ENCODE data around the gene TNNC2.
A peak's percentile ranks its signal among the peaks of the same experiment; 100 is the strongest.

TNNC2 gene

DNA sequence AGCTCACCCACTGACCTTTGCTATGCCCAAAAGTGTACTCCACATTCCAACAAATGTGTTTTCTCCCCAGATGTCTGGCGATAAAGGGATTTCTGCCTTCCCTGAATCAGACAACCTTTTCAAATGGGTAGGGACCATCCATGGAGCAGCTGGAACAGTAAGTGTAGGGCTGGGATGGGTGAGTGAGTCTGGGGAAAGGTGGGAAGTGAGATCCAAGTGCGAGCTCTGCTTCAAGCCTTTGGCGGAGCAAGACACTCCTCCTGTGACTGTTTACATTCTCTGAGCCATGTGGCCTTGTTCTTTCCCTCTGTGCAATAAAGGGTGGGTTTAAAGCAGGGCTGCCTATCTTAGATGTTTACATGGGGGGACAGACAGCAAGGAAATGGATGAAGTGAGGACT is 12.8 kb downstream of the TNNC2 start:
- no peak for DNase-seq (ENCODE audit: low spot score)
- Histone ChIP-seq H3K4me3 (no peak overlapping the region), H3K27ac (no peak overlapping the region)
- TF ChIP-seq, protein P1, sequence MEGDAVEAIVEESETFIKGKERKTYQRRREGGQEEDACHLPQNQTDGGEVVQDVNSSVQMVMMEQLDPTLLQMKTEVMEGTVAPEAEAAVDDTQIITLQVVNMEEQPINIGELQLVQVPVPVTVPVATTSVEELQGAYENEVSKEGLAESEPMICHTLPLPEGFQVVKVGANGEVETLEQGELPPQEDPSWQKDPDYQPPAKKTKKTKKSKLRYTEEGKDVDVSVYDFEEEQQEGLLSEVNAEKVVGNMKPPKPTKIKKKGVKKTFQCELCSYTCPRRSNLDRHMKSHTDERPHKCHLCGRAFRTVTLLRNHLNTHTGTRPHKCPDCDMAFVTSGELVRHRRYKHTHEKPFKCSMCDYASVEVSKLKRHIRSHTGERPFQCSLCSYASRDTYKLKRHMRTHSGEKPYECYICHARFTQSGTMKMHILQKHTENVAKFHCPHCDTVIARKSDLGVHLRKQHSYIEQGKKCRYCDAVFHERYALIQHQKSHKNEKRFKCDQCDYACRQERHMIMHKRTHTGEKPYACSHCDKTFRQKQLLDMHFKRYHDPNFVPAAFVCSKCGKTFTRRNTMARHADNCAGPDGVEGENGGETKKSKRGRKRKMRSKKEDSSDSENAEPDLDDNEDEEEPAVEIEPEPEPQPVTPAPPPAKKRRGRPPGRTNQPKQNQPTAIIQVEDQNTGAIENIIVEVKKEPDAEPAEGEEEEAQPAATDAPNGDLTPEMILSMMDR (IDR thresholded peaks at IDR 0.05), result no peak

DNA sequence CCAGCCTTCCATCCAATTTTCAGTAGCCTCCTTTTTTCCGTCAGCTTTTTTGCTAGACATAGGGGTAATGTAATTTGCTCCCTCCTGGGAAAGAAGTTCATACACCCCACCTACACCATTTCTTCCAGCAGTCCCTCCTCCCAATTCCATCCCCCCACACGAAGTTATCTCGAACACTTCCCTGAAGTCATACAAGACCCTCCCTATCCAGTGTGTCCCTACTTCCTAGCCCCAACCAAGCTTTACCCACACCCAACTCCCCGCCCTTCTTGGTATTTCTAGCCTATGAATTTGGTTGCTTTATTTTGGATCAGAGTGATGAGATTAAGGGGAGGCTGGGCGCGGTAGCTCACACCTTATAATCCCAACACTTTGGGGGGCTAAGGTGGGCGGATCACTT is 13.6 kb downstream of the TNNC2 start:
- Histone ChIP-seq H3K27ac (no peak overlapping the region), H3K4me3 (no peak overlapping the region)
- DNase-seq (ENCODE audit: low spot score), result no peak
- TF ChIP-seq, protein P1 (IDR thresholded peaks at IDR 0.05), result no peak

DNA sequence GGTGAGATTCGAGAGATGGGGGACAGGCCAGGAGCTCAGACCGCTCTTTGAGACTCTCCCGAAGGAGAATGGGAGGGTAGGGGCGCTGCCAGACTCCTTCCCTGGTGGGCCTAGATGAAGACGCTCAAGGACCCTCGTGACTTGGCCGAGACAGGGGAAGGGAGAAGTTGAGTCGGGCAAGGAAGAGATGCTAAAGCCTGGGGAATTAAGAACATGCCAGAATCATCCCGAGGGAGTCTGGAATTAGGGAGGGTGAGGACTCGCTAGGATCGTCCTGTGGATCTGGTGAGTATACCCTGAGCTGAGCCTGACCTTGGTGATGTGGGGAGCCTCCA is 14.1 kb downstream of the TNNC2 start:
- TF ChIP-seq, protein P1 (IDR thresholded peaks at IDR 0.05), result no peak
- H3K27ac ChIP-seq, result no peak overlapping the region
- no peak for DNase-seq (ENCODE audit: low spot score)
- peak overlapping the region; percentile 70 for H3K4me3 ChIP-seq

DNA sequence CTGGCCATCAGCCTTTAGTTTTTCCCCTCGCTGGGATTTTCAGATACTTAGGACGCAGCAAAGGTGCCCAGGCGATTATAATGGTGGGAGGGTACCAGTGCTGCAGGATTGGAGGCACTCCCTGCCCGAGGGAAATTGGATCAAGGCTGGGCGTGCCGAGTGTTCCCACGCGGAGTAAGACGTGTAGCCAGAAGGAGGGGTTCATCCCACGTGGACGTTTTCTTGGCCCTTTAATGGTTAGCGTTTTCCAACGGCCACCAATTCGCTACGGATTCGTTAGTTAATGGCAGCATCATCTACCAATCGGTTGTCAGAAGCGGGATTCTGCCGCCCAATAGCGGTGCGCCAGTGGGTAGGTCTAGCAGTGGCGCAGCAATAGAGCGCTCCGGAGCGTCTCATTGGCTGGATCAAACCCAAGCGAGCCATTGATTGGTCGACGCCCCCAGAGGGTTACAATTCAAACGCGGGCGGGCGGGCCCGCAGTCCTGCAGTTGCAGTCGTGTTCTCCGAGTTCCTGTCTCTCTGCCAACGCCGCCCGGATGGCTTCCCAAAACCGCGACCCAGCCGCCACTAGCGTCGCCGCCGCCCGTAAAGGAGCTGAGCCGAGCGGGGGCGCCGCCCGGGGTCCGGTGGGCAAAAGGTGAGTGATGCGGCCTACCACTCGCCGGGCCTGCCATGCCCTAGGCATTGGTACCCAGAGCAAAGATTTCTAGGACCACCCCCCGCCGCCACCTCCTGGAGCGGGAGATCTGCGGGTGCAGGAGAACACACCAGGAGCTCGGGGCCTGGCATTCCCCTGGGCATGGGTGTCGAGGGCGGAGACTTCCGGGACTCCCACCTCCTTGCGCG is 14.7 kb downstream of the TNNC2 start, which contains the start of gene UBE2C:
Gene UBE2C (plus strand): TSS at position 488 of the 849 bp plus-strand sequence. CDS start 52 bp downstream, at position 540.
- H3K27ac ChIP-seq, result peak within 1 kb of the TSS; percentile 24 to 34
- TF ChIP-seq, protein P1 (IDR thresholded peaks at IDR 0.05), result no peak
- peak; percentile 99 for DNase-seq (ENCODE audit: low spot score)
- H3K4me3 ChIP-seq, result peak within 1 kb of the TSS; percentile 70

DNA sequence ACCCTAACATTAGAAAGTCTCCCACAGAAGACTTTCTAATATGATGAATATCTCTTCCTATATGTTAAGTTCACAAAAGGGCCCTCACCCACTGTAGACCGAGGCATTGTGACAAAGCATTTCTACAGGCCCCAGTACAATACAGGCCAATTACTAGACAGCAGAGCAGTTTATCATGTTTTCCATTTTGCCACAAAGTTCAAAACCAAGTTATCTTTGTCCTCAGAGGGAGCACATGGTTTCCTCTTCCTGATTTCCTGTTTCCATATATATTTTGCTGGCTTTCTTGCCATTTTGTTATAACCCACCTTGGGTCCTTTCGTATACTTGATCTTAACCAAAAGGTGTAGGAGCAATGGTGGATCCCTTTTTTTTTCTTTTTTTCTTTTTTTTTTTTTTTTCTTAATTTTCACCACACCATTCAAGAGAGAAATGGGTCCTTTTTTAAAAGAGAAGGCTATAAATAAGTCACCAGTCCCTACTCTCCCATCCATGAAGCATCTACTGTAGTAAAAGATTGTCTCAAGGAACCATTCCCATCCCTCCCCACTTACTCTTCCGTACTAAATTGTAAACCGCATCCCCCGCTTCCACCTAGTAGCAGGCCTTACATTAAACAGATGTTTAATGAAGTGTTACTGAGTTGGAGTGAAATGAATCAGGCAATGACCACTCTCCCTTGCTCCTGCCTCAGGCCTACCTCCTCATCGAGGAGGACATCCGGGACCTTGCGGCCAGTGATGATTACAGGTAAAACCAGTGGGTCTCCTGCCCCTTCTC is 16.7 kb downstream of the TNNC2 start:
- TF ChIP-seq, protein P1 (IDR thresholded peaks at IDR 0.05), result no peak
- Histone ChIP-seq H3K27ac (no peak overlapping the region), H3K4me3 (no peak overlapping the region)
- no peak for DNase-seq (ENCODE audit: low spot score)

DNA sequence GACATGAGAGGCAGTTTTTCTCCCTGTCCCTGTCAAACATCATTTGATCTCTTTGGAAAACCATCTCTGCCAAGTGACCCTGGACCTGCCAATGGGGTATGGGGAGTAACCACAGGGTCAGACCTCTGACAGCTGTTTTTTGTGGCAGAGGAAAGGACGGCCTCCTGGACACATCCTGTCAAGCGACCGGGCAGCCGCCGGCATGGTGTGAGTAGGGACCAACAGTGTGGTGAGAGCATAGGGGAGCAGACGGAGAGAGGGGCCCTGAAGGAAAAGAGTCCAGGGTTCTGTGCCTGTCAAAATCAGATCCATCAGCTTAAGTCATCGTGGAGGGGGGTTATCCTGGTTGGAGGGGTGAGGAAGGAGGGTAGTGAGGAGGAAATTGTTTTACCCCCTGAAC is 25.3 kb downstream of the TNNC2 start:
- H3K4me3 ChIP-seq, result no peak overlapping the region
- DNase-seq (ENCODE audit: low spot score), result no peak
- H3K27ac ChIP-seq, result no peak overlapping the region
- TF ChIP-seq, protein P1 (IDR thresholded peaks at IDR 0.05), result no peak
